K562 (cell line): Measurements from ENCODE around the gene PLXND1. TPM values are rescaled to one million over a fixed set of nuclear protein-coding genes. Genes with fewer than 3 reads are reported as not detected.

Experiments used
- ADNP ChIP-seq: fragments of 200-800 bp; sonication (Bioruptor generic); IDR thresholded peaks from 2 replicates; pipeline ENCODE4 v1.6.1; 2016; ENCODE audit warnings: missing genetic modification characterization, missing compliant biosample characterization
- ATF7 ChIP-seq: fragments of 450-650 bp; IDR thresholded peaks from 2 replicates; pipeline ENCODE4 v1.7.1; 2014; ENCODE audit warnings: mild to moderate bottlenecking, moderate library complexity
- E2F1 ChIP-seq: sonication (generic); formaldehyde crosslinking; IDR thresholded peaks from 2 replicates; pipeline ENCODE4 v1.8.1; 2023; ENCODE audit warnings: mild to moderate bottlenecking, missing genetic modification reagents, moderate library complexity
- EP300 ChIP-seq: IDR thresholded peaks from 2 replicates; pipeline ENCODE4 v1.6.1; 2012; ENCODE audit warnings: low read length, improper control_type of control experiment
- FOSL1 ChIP-seq: fragments of 200-800 bp; sonication (Bioruptor generic); conservative IDR thresholded peaks from 2 replicates; pipeline ENCODE4 v1.6.1; 2016; ENCODE audit warnings: missing genetic modification characterization, missing compliant biosample characterization
- FOXK2 ChIP-seq, 2 experiments: fragments of 450-650 bp; IDR thresholded peaks in 1 of 2; conservative IDR thresholded peaks in 1 of 2; 2 replicates each; pipeline ENCODE4 v1.6.1; 2016; ENCODE audit warnings: low read depth in 2 of 2, mild to moderate bottlenecking in 1 of 2
- HDAC1 ChIP-seq, 2 experiments: fragments of 450-650 bp; IDR thresholded peaks; 2 replicates each; pipeline ENCODE4 v1.6.1; 2016 to 2017; ENCODE audit warnings: inconsistent platforms in 1 of 2, mild to moderate bottlenecking in 1 of 2, moderate library complexity in 1 of 2
- HSF4 ChIP-seq: fragments of 250-450 bp; sonication (Bioruptor Pico); IDR thresholded peaks from 2 replicates; pipeline ENCODE4 v2.1.2; 2022; ENCODE audit warnings: mild to moderate bottlenecking, moderate library complexity, borderline replicate concordance
- JUN ChIP-seq, 2 experiments: sonication (generic) in 1 of 2; formaldehyde crosslinking in 1 of 2; IDR thresholded peaks; 2 replicates each; pipeline versions ENCODE4 v1.6.1 to v1.8.0; 2012 to 2022; ENCODE audit warnings: borderline replicate concordance in 2 of 2, mild to moderate bottlenecking in 2 of 2, improper control_type of control experiment in 1 of 2, low read depth in 1 of 2, low read length in 1 of 2, missing genetic modification reagents in 1 of 2
- KDM4B ChIP-seq, 2 experiments: fragments of 450-650 bp in 1 of 2; sonication (generic) in 1 of 2; IDR thresholded peaks; 2 replicates each; pipeline ENCODE4 v1.6.1; 2016 to 2017; ENCODE audit warnings: borderline replicate concordance in 2 of 2, antibody characterized with exemption in 1 of 2, low read depth in 1 of 2, mild to moderate bottlenecking in 1 of 2
- MEF2A ChIP-seq: IDR thresholded peaks from 2 replicates; pipeline ENCODE4 v1.6.1; 2011; ENCODE audit warnings: low read depth, mild to moderate bottlenecking, low read length, moderate library complexity; ENCODE audit not compliant: control insufficient read depth
- MITF ChIP-seq: IDR thresholded peaks from 2 replicates; pipeline ENCODE4 v1.6.1; 2014; ENCODE audit warnings: antibody characterized with exemption
- NR2F6 ChIP-seq: fragments of 450-650 bp; formaldehyde crosslinking; IDR thresholded peaks from 2 replicates; pipeline ENCODE4 v1.4.0; 2020; ENCODE audit warnings: mild to moderate bottlenecking
- POLR2AphosphoS5 ChIP-seq: IDR thresholded peaks from 2 replicates; pipeline ENCODE4 v1.6.1; 2011; ENCODE audit warnings: mild to moderate bottlenecking, low read depth, low read length, moderate library complexity; ENCODE audit not compliant: control insufficient read depth, insufficient read depth
- PRPF4 ChIP-seq: fragments of 200-400 bp; formaldehyde crosslinking; IDR thresholded peaks from one replicate; pipeline ENCODE4 v1.6.1; 2017; ENCODE audit warnings: low read length, low read depth, mild to moderate bottlenecking; ENCODE audit not compliant: insufficient read depth, poor library complexity, severe bottlenecking
- RBM34 ChIP-seq: fragments of 200-400 bp; formaldehyde crosslinking; IDR thresholded peaks from 2 replicates; pipeline ENCODE4 v1.6.1; 2018; ENCODE audit warnings: low read length, borderline replicate concordance; ENCODE audit not compliant: insufficient read depth
- TCFL5 ChIP-seq: fragments of 250-450 bp; sonication (Bioruptor Pico); conservative IDR thresholded peaks from 2 replicates; pipeline ENCODE4 v1.6.1; 2021; ENCODE audit warnings: mild to moderate bottlenecking, moderate library complexity, matching md5 sums
- WHSC1 ChIP-seq: IDR thresholded peaks from one replicate; pipeline ENCODE4 v1.6.1; 2012; ENCODE audit warnings: low read length, control low read depth, inconsistent platforms
- XRCC3 ChIP-seq: fragments of 450-650 bp; IDR thresholded peaks from 2 replicates; pipeline ENCODE4 v1.6.1; 2017; ENCODE audit warnings: mild to moderate bottlenecking, moderate library complexity
- XRCC4 ChIP-seq: IDR thresholded peaks from one replicate; pipeline ENCODE4 v1.6.1; 2011; ENCODE audit not compliant: insufficient read depth, insufficient read length; ENCODE audit errors: extremely low read depth
- ZFPM2 ChIP-seq: fragments of 250-450 bp; sonication (Bioruptor Pico); IDR thresholded peaks from 2 replicates; pipeline ENCODE4 v1.5.1; 2022; ENCODE audit warnings: mild to moderate bottlenecking
- ZNF121 ChIP-seq: sonication (generic); formaldehyde crosslinking; conservative IDR thresholded peaks from 2 replicates; pipeline ENCODE4 v1.8.0; 2022; ENCODE audit warnings: missing genetic modification reagents
- ZNF354B ChIP-seq: fragments of 250-450 bp; sonication (Bioruptor Pico); IDR thresholded peaks from 2 replicates; pipeline ENCODE4 v1.4.0; 2020
- ZNF384 ChIP-seq: IDR thresholded peaks from 2 replicates; pipeline ENCODE4 v1.6.1; 2012; ENCODE audit warnings: low read depth, low read length, improper control_type of control experiment
- ZNF740 ChIP-seq, 3 experiments: fragments of 200-800 bp in 1 of 3; sonication (Bioruptor generic) in 1 of 3; sonication (generic) in 1 of 3; formaldehyde crosslinking in 1 of 3; IDR thresholded peaks; 2 replicates each; pipeline versions ENCODE4 v1.6.1 to v1.8.0; 2016 to 2022; ENCODE audit warnings: mild to moderate bottlenecking in 2 of 3, missing compliant biosample characterization in 2 of 3, missing genetic modification characterization in 2 of 3, missing genetic modification reagents in 1 of 3
- polyA plus RNA-seq, 8 experiments: library from polyadenylated mRNA; depleted of rRNA in 4 of 8; stranded (reverse) in 5 of 8; unstranded in 3 of 8; fragments of >200 nt; fragmentation: Nextera tagmentation in 2 of 8; fragmentation: Illumina TruSeq in 1 of 8; extraction: Ambion mirVana in 2 of 8; extraction: Trizol in 1 of 8; gene quantifications; 2 replicates each; pipeline versions ENCODE4 v1.2.1 to v1.2.3, GENCODE V29; 2011 to 2014; ENCODE audit warnings: inconsistent platforms in 1 of 8, missing spikeins in 1 of 8
- total RNA-seq, 7 experiments: library from RNA; depleted of rRNA in 6 of 7; stranded (reverse); fragments of >200 nt in 6 of 7; fragmentation: Illumina TruSeq in 2 of 7; extraction: Trizol in 2 of 7; gene quantifications; 2 replicates each; pipeline versions ENCODE4 v1.2.1 to v1.2.3, GENCODE V29; 2011 to 2021; ENCODE audit warnings: low replicate concordance in 1 of 7

PLXND1 gene
- total and polyA plus RNA-seq, 9 of the 15 experiments (the other 6 are each of a cell fraction or from before 2014, with no cell fraction given) = 0.34 to 28.8 (median 14.0) TPM

- TF ChIP-seq ATF7 (no peak), MITF (no peak), XRCC3 (no peak), ADNP (no peak), PRPF4 (no peak), ZNF740 (CRISPR knock-in tag; IDR thresholded peaks at IDR 0.05) (no peak), ZNF740 (tag; IDR thresholded peaks at IDR 0.05) (no peak), MEF2A (no peak), WHSC1 (no peak), FOSL1 (no peak), TCFL5 (CRISPR knock-in tag) (no peak), HDAC1 (IDR thresholded peaks at IDR 0.05) (0 out of 4 replicates have a peak, but pooled peaks of 1 of the 2 experiments have one; percentile 42), POLR2AphosphoS5 (no peak; the same call in 1 of the 2 replicates), KDM4B (IDR thresholded peaks at IDR 0.05; ENCODE audit: borderline replicate concordance in 2 of 2, low read depth in 1 of 2) (no peak), ZFPM2 (CRISPR knock-in tag) (no peak), EP300 (peak; percentile 31; the same call in 1 of the 2 replicates), ZNF121 (CRISPR knock-in tag) (no peak), FOXK2 (conservative IDR thresholded peaks at IDR 0.05 in 1 of 2, IDR thresholded peaks at IDR 0.05 in 1 of 2; ENCODE audit: low read depth in 2 of 2) (no peak), RBM34 (no peak), ZNF354B (CRISPR knock-in tag) (no peak), NR2F6 (no peak), JUN (IDR thresholded peaks at IDR 0.05; ENCODE audit: borderline replicate concordance, low read depth, low read length) (no peak), JUN (CRISPR knock-in tag; IDR thresholded peaks at IDR 0.05; ENCODE audit: borderline replicate concordance) (no peak), E2F1 (CRISPR knock-in tag) (no peak), ZNF384 (no peak), XRCC4 (no peak), HSF4 (CRISPR knock-in tag) (no peak)
Observed at GRCh38 chr3:129585949-129586657, 20.4 kb downstream of the PLXND1 start (continued).
